Astrocyte of the spinal cord (primary cell): ENCODE measurements around the gene LGI4.

Experiments
- DNase-seq: peaks from one replicate; pipeline ENCODE4 v3.0.0; 2011; ENCODE audit warnings: low read depth, low spot score
- H3K4me3 ChIP-seq: 2 replicates; pipeline ENCODE4 v1.5.1; 2011; ENCODE audit warnings: low read depth, mild to moderate bottlenecking, low read length, moderate library complexity
- in situ Hi-C: cut with HindIII; loops from 2 replicates; pipeline ENCODE4 v1.10.0; 2017; ENCODE audit warnings: low sequenced_read_pairs
- TF ChIP-seq, protein P1 (sequence below): IDR thresholded peaks from 2 replicates; pipeline ENCODE4 v1.5.1; 2012; ENCODE audit warnings: low read depth, mild to moderate bottlenecking, low read length, inconsistent platforms

Gene LGI4

DNA sequence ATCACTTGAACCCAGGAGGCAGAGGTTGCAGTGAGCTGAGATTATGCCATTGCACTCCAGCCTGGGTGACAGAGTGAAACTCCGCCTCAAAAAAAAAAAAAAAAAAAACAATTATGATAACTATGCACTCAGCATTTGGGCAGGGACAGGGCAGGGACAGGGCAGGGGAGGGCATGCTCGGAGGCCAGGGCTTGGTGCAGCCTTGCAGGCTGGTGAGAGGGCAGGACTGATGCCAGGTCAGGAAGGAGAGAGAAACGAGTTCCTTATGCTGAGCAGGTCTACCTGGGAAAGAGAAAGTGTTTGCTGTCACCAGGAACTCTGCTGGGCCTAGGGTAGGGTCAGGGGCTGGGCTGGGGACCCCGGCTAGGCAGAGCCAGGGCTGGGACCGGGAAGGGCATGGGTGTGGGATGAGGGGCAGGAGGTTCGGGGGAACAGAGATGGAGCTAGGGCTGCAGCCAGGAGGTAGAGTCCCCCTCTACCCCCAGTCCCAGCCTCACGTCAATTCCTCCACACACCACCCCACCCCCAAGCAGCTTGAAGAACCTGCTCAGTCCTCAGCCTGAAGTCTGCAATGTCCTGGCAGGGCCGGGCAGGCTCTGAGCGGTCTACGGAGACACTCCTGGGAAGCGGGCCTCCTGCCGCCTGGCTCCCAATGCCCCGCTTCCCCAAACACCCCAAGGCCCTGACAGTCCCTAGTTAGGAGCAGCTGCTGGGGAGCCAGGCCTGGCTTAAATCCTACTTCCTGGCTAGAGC is 16.4 kb downstream of the LGI4 start:
- TF ChIP-seq, protein P1, sequence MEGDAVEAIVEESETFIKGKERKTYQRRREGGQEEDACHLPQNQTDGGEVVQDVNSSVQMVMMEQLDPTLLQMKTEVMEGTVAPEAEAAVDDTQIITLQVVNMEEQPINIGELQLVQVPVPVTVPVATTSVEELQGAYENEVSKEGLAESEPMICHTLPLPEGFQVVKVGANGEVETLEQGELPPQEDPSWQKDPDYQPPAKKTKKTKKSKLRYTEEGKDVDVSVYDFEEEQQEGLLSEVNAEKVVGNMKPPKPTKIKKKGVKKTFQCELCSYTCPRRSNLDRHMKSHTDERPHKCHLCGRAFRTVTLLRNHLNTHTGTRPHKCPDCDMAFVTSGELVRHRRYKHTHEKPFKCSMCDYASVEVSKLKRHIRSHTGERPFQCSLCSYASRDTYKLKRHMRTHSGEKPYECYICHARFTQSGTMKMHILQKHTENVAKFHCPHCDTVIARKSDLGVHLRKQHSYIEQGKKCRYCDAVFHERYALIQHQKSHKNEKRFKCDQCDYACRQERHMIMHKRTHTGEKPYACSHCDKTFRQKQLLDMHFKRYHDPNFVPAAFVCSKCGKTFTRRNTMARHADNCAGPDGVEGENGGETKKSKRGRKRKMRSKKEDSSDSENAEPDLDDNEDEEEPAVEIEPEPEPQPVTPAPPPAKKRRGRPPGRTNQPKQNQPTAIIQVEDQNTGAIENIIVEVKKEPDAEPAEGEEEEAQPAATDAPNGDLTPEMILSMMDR: no peak
- in situ Hi-C loops: no loop called here
- H3K4me3 ChIP-seq: no peak overlapping the region
- no peak for DNase-seq

DNA sequence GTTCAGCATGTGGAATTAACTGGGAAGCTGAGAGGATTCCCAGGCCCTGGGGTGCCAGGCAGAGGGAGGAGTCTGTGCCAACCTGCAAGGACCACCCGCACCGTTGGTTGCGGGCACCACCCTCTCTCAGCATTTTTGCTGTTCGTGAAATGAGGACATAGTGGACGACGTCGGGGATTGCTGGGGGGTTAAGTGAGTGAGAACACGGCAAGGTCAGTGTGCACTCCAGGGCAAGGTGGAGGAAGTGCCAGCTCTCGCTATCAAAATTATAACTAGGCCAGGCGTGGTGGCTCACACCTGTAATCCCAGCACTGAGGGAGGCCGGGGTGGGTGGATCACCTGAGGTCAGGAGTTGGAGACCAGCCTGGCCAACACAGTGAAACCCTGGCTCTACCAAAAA is 17.1 kb downstream of the LGI4 start:
- in situ Hi-C loops: no loop called here
- no peak for DNase-seq
- H3K4me3 ChIP-seq: no peak overlapping the region
- TF ChIP-seq, protein P1: no peak

DNA sequence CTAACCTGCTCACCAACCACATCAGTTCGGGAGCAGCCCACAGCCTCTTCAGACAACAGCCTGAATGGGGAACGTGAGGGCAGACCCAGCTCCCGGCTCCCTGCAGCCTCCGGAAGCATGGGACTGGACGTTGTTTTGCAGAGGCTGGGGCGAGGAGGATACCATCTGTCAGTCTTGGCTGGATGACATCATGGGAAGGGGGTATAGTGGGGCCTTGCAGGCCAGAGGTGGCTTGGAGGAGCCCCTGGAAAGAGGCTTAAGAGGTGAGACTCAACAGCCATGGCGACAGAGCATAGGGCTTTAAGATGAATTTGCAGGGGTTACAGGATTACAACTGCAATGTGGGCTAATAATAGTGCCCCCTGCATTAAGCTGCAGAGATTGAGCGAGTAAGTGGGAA is 17.7 kb downstream of the LGI4 start:
- TF ChIP-seq, protein P1: no peak
- in situ Hi-C loops: no loop called here
- no peak overlapping the region for H3K4me3 ChIP-seq
- no peak for DNase-seq

DNA sequence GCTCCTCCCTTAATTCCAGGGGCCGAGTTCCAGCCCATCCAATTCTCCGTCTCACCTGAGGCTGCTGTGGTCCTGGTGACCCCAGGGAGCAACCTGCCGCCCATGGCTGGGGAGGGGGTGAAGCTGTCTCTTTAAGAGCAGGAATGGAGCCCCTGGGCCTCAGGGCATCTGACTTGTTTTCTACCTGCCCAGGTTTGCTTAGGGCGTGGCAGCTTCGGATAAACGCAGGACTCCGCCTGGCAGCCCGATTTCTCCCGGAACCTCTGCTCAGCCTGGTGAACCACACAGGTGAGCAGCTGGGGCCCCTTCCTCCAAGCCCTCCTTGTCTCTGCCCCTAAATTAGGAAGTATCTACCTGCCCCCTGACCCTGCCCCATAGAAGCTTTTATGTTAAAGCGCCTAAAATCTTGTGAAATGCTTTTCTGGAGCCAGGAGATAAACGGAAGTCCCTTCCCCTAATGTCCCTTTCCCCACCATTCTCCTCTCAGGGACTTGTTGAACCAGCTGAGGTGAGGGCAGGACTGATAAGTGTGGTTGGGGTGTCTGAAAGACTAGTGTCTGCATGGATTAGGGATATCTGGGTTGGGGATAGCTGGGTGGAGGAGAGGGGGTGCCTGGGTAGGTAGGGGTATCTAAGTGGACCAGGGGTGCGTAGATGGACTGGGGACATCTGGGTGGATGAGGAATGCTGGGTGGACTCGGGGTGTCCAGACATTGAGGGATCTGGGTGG is 18.6 kb downstream of the LGI4 start:
- in situ Hi-C loops: no loop called here
- H3K4me3 ChIP-seq: no peak overlapping the region
- DNase-seq: no peak
- TF ChIP-seq, protein P1: no peak

DNA sequence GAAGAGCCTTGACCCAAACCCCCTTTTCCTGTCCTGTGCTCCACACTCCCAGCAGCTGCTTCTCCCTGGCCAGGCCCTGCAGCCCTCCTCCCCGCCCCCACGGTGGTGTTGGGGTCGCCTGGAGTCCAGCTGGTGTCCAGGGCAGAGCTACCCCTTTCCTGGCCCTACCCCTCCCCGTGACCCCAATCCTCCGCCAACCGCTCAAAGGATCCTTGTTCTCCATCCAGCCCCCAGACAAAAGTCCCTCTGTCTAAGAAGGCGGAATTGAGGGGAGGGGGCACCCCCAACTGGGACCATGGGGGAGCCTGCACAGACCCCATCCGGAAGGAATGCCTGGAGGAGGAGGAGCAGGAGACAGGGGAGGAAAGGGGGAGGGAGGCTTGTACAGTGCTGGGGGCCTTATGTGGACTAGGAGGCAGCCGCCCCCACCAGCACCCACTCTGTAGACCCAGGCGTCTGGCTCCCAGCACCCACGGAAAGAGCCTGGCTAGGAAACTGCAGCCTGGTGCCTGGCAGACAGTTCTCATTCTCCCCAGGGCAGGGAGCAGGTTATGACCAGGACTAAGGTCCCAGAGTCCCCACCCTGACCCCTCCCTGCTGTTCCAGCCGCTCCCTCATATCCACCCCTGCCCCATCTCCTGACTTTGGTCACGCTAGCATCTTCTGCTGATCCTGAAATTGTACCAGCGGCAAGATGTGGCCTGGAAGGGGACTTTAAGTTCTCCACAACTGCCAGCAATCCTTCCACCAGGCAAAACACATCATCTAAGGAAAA is 19.5 kb downstream of the LGI4 start, which contains the start of gene FXYD3:
TSS of gene FXYD3 (plus strand) at position 647 of the 775 bp plus-strand sequence. CDS start 3,554 bp downstream, outside the sequence.
- no peak within 1 kb of the TSS for H3K4me3 ChIP-seq
- in situ Hi-C loops: no loop called here
- TF ChIP-seq, protein P1: no peak
- no peak for DNase-seq
